GM23248 (cell line): ENCODE data around the gene TLE1. TPM values are rescaled to one million over a fixed set of nuclear protein-coding genes. Genes with fewer than 3 reads are reported as not detected.

Experiments
- DNase-seq: peaks from one replicate; pipeline ENCODE4 v3.0.0-alpha.2; 2015
- H2AFZ ChIP-seq: fragments of 200-600 bp; sonication (generic); 2 replicates; pipeline ENCODE4 v1.6.1; 2016; ENCODE audit warnings: antibody characterized with exemption
- H3F3A ChIP-seq: fragments of 200-600 bp; sonication (generic); 2 replicates; pipeline ENCODE4 v1.6.1; 2016; ENCODE audit warnings: mild to moderate bottlenecking, antibody characterized with exemption, mixed run types; ENCODE audit not compliant: insufficient read depth
- H3K27ac ChIP-seq: fragments of 200-600 bp; sonication (generic); 2 replicates; pipeline ENCODE4 v1.5.1; 2016; ENCODE audit warnings: mild to moderate bottlenecking
- H3K27me3 ChIP-seq: fragments of 200-600 bp; sonication (generic); replicated peaks from 2 replicates; pipeline ENCODE4 v1.6.1; 2016; ENCODE audit warnings: mild to moderate bottlenecking; ENCODE audit not compliant: insufficient read depth
- H3K36me3 ChIP-seq: fragments of 200-600 bp; sonication (generic); 2 replicates; pipeline ENCODE4 v1.6.1; 2016; ENCODE audit warnings: low read depth, mild to moderate bottlenecking
- H3K4me1 ChIP-seq: fragments of 200-600 bp; sonication (generic); 2 replicates; pipeline ENCODE4 v1.6.1; 2016; ENCODE audit warnings: mild to moderate bottlenecking; ENCODE audit not compliant: insufficient read depth
- H3K4me2 ChIP-seq: fragments of 200-600 bp; sonication (generic); one replicate; pipeline ENCODE4 v1.6.1; 2016; ENCODE audit warnings: mild to moderate bottlenecking; ENCODE audit not compliant: unreplicated experiment
- H3K4me3 ChIP-seq: fragments of 200-600 bp; sonication (generic); 2 replicates; pipeline ENCODE4 v1.5.1; 2016; ENCODE audit warnings: mild to moderate bottlenecking
- H3K79me2 ChIP-seq: fragments of 200-600 bp; sonication (generic); 2 replicates; pipeline ENCODE4 v1.6.1; 2016; ENCODE audit warnings: mild to moderate bottlenecking; ENCODE audit not compliant: insufficient read depth
- H3K9ac ChIP-seq: fragments of 200-600 bp; sonication (generic); 2 replicates; pipeline ENCODE4 v1.6.1; 2016; ENCODE audit warnings: mild to moderate bottlenecking
- H3K9me2 ChIP-seq: fragments of 200-600 bp; sonication (generic); 2 replicates; pipeline ENCODE4 v1.6.1; 2016; ENCODE audit warnings: mixed run types, mild to moderate bottlenecking, moderate library complexity; ENCODE audit not compliant: insufficient read depth
- H3K9me3 ChIP-seq: fragments of 200-600 bp; sonication (generic); one replicate; pipeline ENCODE4 v1.6.1; 2017; ENCODE audit warnings: low read depth
- H4K20me1 ChIP-seq: fragments of 200-600 bp; sonication (generic); 2 replicates; pipeline ENCODE4 v1.6.0; 2016; ENCODE audit not compliant: insufficient read depth
- EZH2 ChIP-seq: fragments of 200-600 bp; sonication (generic); IDR thresholded peaks from 2 replicates; pipeline ENCODE4 v1.6.1; 2018; ENCODE audit warnings: antibody characterized with exemption, mild to moderate bottlenecking; ENCODE audit not compliant: insufficient read depth, poor library complexity, severe bottlenecking
- EZH2phosphoT487 ChIP-seq: fragments of 200-600 bp; sonication (generic); IDR thresholded peaks from 2 replicates; pipeline ENCODE4 v1.6.1; 2018; ENCODE audit warnings: antibody characterized with exemption, moderate library complexity, mild to moderate bottlenecking, low read depth; ENCODE audit not compliant: insufficient read depth
- WGBS, 2 experiments: methylation state at CpG; one replicate each; pipeline ENCODE4 v1.1.6; 2015 to 2017; ENCODE audit warnings: low lambda C conversion rate in 2 of 2, low coverage in 1 of 2; ENCODE audit errors: missing lambda C conversion rate in 2 of 2; 5-methylcytosine and 5-hydroxymethylcytosine counted together
- in situ Hi-C: fragments of 300-500 bp; cut with MboI; formaldehyde crosslinking; loops from 2 replicates; pipeline ENCODE4 v1.15.0; 2020
- polyA plus RNA-seq: library from polyadenylated mRNA; unstranded; fragments of >200 nt; fragmentation: Nextera tagmentation; extraction: Ambion mirVana; gene quantifications from 2 replicates; pipeline ENCODE4 v1.2.1, GENCODE V29; 2016
- total RNA-seq: library from RNA; depleted of rRNA; stranded (reverse); fragments of >200 nt; shearing (Covaris generic); gene quantifications from 2 replicates; pipeline ENCODE4 v1.2.3, GENCODE V29; 2014

TLE1 gene
- total and polyA plus RNA-seq, 2 experiments from 2014 or later = 6.4 to 14.4 TPM

GRCh38 chr9:81562231-81563019 is 126.9 kb downstream of the TLE1 start:
- DNase-seq = peak; percentile 66
- Histone ChIP-seq H2AFZ (no peak overlapping the region), H3K9me3 (no peaks in the 10 kb centered on the region), H3K36me3 (no peaks in the 10 kb centered on the region), H3K4me1 (peaks cover 48% of the 10 kb centered on the region), H3K79me2 (no peaks in the 10 kb centered on the region), H3F3A (peaks cover 28% of the 10 kb centered on the region; the same call in 1 of the 2 replicates), H3K4me3 (no peak overlapping the region), H3K9me2 (no peaks in the 10 kb centered on the region), H3K27ac (no peak overlapping the region), H3K9ac (no peak overlapping the region), H4K20me1 (no peaks in the 10 kb centered on the region), H3K4me2 (no peak overlapping the region), H3K27me3 (no peaks in the 10 kb centered on the region)
- TF ChIP-seq EZH2 = no peak
- no peak for TF ChIP-seq EZH2phosphoT487
- WGBS, 2 experiments = 72 to 75% methylated on average over 10 of the region's 10 CpGs
- in situ Hi-C loops = no loop called here

- Histone ChIP-seq H3K9me2 (no peaks in the 10 kb centered on the region), H3K79me2 (no peaks in the 10 kb centered on the region), H3K9me3 (no peaks in the 10 kb centered on the region), H3K27ac (no peak overlapping the region), H3K4me3 (no peak overlapping the region), H3K27me3 (no peaks in the 10 kb centered on the region), H3K4me2 (no peak overlapping the region), H3K36me3 (no peaks in the 10 kb centered on the region), H4K20me1 (no peaks in the 10 kb centered on the region), H3K4me1 (peaks cover 54% of the 10 kb centered on the region), H3F3A (peaks cover 34% of the 10 kb centered on the region; the same call in 1 of the 2 replicates), H2AFZ (no peak overlapping the region), H3K9ac (no peak overlapping the region)
- TF ChIP-seq EZH2phosphoT487 (no peak), EZH2 (no peak)
- 81 to 87% methylated on average over 13 of the region's 13 CpGs for WGBS, 2 experiments
- in situ Hi-C loops = no loop called here
- DNase-seq = no peak
Measured at GRCh38 chr9:81560851-81561732, 128.3 kb downstream of the TLE1 start.

DNA sequence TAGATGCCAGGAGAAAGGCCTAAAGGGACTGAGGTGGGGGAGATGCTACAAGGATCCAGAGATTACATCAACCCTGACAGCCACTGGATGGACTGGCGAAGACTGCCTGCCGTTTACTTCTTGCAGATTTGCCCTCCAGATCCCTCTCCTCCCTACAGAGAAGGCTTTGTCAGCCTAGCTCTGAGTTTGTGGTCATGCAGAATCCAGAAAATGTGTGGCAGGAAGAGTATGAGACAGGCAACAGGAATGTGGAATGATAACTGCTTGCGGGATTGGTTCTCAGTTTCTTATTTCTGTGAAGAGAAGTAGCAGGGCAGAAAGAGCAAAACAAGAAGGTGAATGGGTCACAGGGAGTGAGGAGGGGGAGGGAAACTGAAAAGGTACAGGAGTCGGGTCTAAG is 129.6 kb downstream of the TLE1 start:
- DNase-seq = peak; percentile 90
- H3K4me2 ChIP-seq = peak overlapping the region; percentile 66
- no peaks in the 10 kb centered on the region for H3K36me3 ChIP-seq
- H3K9me2 ChIP-seq = no peaks in the 10 kb centered on the region
- WGBS, 2 experiments = 17 to 19% methylated on average over 4 of the region's 4 CpGs
- H3K4me1 ChIP-seq = peaks cover 54% of the 10 kb centered on the region
- no peaks in the 10 kb centered on the region for H3K79me2 ChIP-seq
- H3K4me3 ChIP-seq = peak overlapping the region; percentile 17; the same call in 1 of the 2 replicates
- H3K9ac ChIP-seq = no peak overlapping the region
- H2AFZ ChIP-seq = peak overlapping the region; percentile 65
- in situ Hi-C loops = no loop called here
- H3K9me3 ChIP-seq = no peaks in the 10 kb centered on the region
- no peaks in the 10 kb centered on the region for H3K27me3 ChIP-seq
- peaks cover 34% of the 10 kb centered on the region; the same call in 1 of the 2 replicates for H3F3A ChIP-seq
- H3K27ac ChIP-seq = peak overlapping the region; percentile 61
- TF ChIP-seq EZH2phosphoT487 (no peak), EZH2 (no peak)
- H4K20me1 ChIP-seq = no peaks in the 10 kb centered on the region

DNA sequence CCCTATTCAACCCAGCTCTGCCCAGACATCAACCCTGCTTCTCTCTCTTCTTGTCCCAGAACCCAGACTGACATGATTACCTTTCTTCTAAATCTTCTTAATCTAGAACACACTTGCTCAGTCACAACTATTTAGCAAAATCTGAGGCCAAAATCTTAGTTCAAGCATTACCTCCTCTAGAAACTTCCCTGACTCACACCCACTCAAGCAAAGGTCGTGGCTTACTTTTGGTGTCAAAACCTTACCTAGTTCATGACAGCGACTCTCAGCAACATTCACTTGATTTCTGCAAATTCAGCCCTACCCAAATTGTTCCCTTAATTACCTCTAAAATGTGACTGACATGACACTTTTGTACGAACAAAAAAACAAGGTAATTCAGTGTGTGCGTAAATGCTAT is 130.2 kb downstream of the TLE1 start:
- WGBS, 2 experiments = 81 to 83% methylated on average over 4 of the region's 4 CpGs
- Histone ChIP-seq H3K27ac (peak overlapping the region; percentile 61), H3K9me2 (no peaks in the 10 kb centered on the region), H3K4me1 (peaks cover 54% of the 10 kb centered on the region), H4K20me1 (no peaks in the 10 kb centered on the region), H3K79me2 (no peaks in the 10 kb centered on the region), H3K4me2 (peak overlapping the region; percentile 66), H3K36me3 (no peaks in the 10 kb centered on the region), H3K9me3 (no peaks in the 10 kb centered on the region), H3K9ac (no peak overlapping the region), H2AFZ (no peak overlapping the region; the same call in 1 of the 2 replicates), H3K27me3 (no peaks in the 10 kb centered on the region), H3K4me3 (no peak overlapping the region), H3F3A (peaks cover 34% of the 10 kb centered on the region; the same call in 1 of the 2 replicates)
- TF ChIP-seq EZH2 (no peak), EZH2phosphoT487 (no peak)
- in situ Hi-C loops = no loop called here
- DNase-seq = peak; percentile 21
